Measurements from ENCODE around the gene PIGL.

DNA sequence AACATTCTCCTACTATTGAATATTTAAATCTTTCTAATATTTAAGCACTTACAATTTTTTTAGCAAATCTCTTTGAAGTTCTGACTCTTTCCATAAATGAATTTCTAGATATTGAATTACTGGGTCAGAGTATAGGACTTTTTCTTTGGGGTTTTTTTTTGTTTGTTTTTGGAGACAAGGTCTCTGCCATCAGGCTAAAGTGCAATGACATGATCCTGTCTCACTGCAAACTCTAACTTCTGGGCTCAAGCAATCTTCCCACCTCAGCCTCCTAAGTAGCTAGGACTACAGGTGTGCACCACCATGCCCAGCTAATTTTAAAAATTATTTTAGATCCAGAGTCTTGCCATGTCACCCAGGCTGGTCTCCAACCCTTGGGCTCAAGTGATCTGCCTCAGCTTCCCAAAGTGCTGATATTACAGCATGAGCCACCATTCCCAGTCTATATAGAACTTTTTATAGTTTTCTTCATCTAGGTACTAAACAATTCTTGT, 24.9 kb downstream of the PIGL start:
- TF ChIP-seq CTCF (IDR thresholded peaks at IDR 0.05; ENCODE audit: borderline replicate concordance, extremely low read depth, low read length, poor library complexity, severe bottlenecking) (no peak), EZH2 (IDR thresholded peaks at IDR 0.05; ENCODE audit: borderline replicate concordance, low read depth, low read length, severe bottlenecking) (no peak)
